ENCODE data around the gene KIAA0232. TPM values are rescaled to one million over a fixed set of nuclear protein-coding genes. Genes with fewer than 3 reads are reported as not detected.
A peak's percentile ranks its signal among the peaks of the same experiment; 100 is the strongest.

Gene KIAA0232
- total RNA-seq, 1 donor from 2014 or later = 40.1 TPM

GRCh38 chr4:6857009-6857882 is 74.7 kb downstream of the KIAA0232 start:
- H3K4me3 Mint-ChIP-seq = no peak overlapping the region
- H3K4me1 Mint-ChIP-seq = peaks cover 24% of the 10 kb centered on the region
- H3K27ac Mint-ChIP-seq (ENCODE audit: unreplicated experiment) = no peak overlapping the region
- DNase-seq (ENCODE audit: low read depth, low spot score) = no peak
- no peaks in the 10 kb centered on the region for H3K27me3 Mint-ChIP-seq (ENCODE audit: low read depth)
- TF ChIP-seq CTCF (conservative IDR thresholded peaks at IDR 0.05) = no peak
- no peaks in the 10 kb centered on the region for H3K9me3 Mint-ChIP-seq
- H3K36me3 Mint-ChIP-seq (ENCODE audit: low read depth) = peaks cover 24% of the 10 kb centered on the region

- no peak for DNase-seq (ENCODE audit: low read depth, low spot score)
- peaks cover 17% of the 10 kb centered on the region for H3K4me1 Mint-ChIP-seq
- no peak overlapping the region for H3K4me3 Mint-ChIP-seq
- no peaks in the 10 kb centered on the region for H3K9me3 Mint-ChIP-seq
- no peak for TF ChIP-seq CTCF (conservative IDR thresholded peaks at IDR 0.05)
- peaks cover 30% of the 10 kb centered on the region for H3K36me3 Mint-ChIP-seq (ENCODE audit: low read depth)
- no peak overlapping the region for H3K27ac Mint-ChIP-seq (ENCODE audit: unreplicated experiment)
- H3K27me3 Mint-ChIP-seq (ENCODE audit: low read depth) = no peaks in the 10 kb centered on the region
Observed at GRCh38 chr4:6858997-6859396, 76.5 kb downstream of the KIAA0232 start.

GRCh38 chr4:6859543-6859942 is 77.0 kb downstream of the KIAA0232 start:
- Mint-ChIP-seq H3K27ac (ENCODE audit: unreplicated experiment) (no peak overlapping the region), H3K9me3 (no peaks in the 10 kb centered on the region), H3K4me3 (no peak overlapping the region), H3K4me1 (peaks cover 14% of the 10 kb centered on the region), H3K27me3 (ENCODE audit: low read depth) (no peaks in the 10 kb centered on the region), H3K36me3 (ENCODE audit: low read depth) (peaks cover 31% of the 10 kb centered on the region)
- TF ChIP-seq CTCF (conservative IDR thresholded peaks at IDR 0.05) = no peak
- no peak for DNase-seq (ENCODE audit: low read depth, low spot score)

GRCh38 chr4:6868386-6868785 is 85.9 kb downstream of the KIAA0232 start:
- Mint-ChIP-seq H3K9me3 (no peaks in the 10 kb centered on the region), H3K27me3 (ENCODE audit: low read depth) (no peaks in the 10 kb centered on the region), H3K4me3 (peak overlapping the region; percentile 1), H3K36me3 (ENCODE audit: low read depth) (peaks cover 33% of the 10 kb centered on the region), H3K4me1 (peaks cover 5% of the 10 kb centered on the region), H3K27ac (ENCODE audit: unreplicated experiment) (peak overlapping the region; percentile 31)
- no peak for TF ChIP-seq CTCF (conservative IDR thresholded peaks at IDR 0.05)
- no peak for DNase-seq (ENCODE audit: low read depth, low spot score)

- no peaks in the 10 kb centered on the region for H3K9me3 Mint-ChIP-seq
- H3K4me1 Mint-ChIP-seq = peaks cover 11% of the 10 kb centered on the region
- H3K36me3 Mint-ChIP-seq (ENCODE audit: low read depth) = peaks cover 26% of the 10 kb centered on the region
- TF ChIP-seq CTCF (conservative IDR thresholded peaks at IDR 0.05) = no peak
- DNase-seq (ENCODE audit: low read depth, low spot score) = no peak
- no peak overlapping the region for H3K27ac Mint-ChIP-seq (ENCODE audit: unreplicated experiment)
- H3K27me3 Mint-ChIP-seq (ENCODE audit: low read depth) = no peaks in the 10 kb centered on the region
- no peak overlapping the region for H3K4me3 Mint-ChIP-seq
Observed at GRCh38 chr4:6869944-6870343, 87.4 kb downstream of the KIAA0232 start.

Data from neural crest cell (in vitro differentiated cells).